HG02884 (cell line): ENCODE results near the gene PTPRM.

Source experiments
- ATAC-seq: cut with Tn5 transposase; IDR thresholded peaks from one replicate; pipeline ENCODE4 v1.9.1; 2021; ENCODE audit warnings: mild to moderate bottlenecking, moderate library complexity; ENCODE audit not compliant: unreplicated experiment

The PTPRM gene

GRCh38 chr18:7663366-7664312 lies 96.5 kb downstream of the PTPRM start:
- ATAC-seq: no peak

- no peak for ATAC-seq
Measured at GRCh38 chr18:7666195-7666776, 99.2 kb downstream of the PTPRM start.

- ATAC-seq: no peak
Measured at GRCh38 chr18:7668392-7668791, 101.3 kb downstream of the PTPRM start.

- no peak for ATAC-seq
Measured at GRCh38 chr18:7669361-7669760, 102.2 kb downstream of the PTPRM start.

GRCh38 chr18:7671105-7671504 lies 104.0 kb downstream of the PTPRM start:
- ATAC-seq: no peak

GRCh38 chr18:7676253-7676873 lies 109.2 kb downstream of the PTPRM start:
- no peak for ATAC-seq

DNA sequence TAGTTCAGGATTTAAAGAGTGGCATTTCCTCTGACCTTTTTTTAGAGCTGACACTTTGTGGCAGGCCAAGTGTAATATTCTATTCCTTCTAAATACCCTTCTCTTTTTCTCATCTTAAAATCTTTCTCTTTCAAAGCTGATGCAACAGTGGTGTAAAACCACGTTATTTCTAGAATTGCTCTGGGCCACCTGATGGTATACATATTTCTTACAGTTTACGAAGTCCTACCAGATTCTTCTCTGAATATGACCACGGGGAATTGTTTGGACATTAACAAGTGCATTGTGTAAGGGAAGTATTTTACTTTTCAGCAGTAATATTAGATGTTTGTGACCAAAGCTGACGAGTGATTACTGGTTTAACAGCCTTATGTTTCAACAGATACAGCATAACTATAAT lies 109.9 kb downstream of the PTPRM start:
- no peak for ATAC-seq

DNA sequence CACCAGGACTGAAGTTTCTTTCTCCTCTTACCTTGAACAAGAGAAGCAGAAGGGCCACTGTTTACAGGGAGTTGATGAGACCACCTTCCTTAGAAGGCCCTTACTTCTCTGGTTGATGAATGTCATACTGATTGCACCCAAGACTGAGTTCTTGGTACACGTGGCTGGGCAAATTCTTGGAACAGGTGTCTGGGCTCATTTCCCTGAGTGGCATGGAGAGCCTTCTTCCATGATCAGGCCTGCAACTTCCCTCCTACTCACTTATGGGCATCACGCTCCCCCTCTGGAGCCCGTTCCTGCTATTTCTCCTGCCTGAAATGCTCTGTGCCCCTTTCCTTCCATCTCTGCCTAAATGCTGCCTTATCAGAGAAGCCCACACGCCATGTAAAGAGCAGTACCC lies 110.3 kb downstream of the PTPRM start:
- no peak for ATAC-seq

- ATAC-seq: no peak
Measured at GRCh38 chr18:7678389-7678788, 111.3 kb downstream of the PTPRM start.

GRCh38 chr18:7678801-7679200 lies 111.7 kb downstream of the PTPRM start:
- ATAC-seq: no peak

DNA sequence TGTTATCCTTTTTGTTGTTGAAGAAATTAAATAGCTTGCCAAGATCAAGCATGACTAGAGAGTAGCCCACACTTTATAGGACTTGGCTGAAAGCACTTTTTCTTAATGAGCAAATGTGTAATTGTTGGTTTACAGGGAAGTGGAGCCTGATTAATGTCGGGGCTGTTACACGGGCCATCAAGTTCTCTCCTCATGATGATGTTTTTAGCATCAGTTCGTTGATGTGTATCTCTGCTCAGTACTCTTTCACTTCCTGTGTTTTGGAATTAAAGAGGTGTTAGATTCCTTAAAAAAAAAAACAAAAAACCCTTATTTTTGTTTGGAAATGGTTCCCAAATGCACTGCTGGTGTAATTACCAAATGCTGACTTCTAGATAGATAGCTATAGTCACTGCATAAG lies 114.2 kb downstream of the PTPRM start:
- ATAC-seq: no peak

- no peak for ATAC-seq
Measured at GRCh38 chr18:7682321-7682720, 115.2 kb downstream of the PTPRM start.

DNA sequence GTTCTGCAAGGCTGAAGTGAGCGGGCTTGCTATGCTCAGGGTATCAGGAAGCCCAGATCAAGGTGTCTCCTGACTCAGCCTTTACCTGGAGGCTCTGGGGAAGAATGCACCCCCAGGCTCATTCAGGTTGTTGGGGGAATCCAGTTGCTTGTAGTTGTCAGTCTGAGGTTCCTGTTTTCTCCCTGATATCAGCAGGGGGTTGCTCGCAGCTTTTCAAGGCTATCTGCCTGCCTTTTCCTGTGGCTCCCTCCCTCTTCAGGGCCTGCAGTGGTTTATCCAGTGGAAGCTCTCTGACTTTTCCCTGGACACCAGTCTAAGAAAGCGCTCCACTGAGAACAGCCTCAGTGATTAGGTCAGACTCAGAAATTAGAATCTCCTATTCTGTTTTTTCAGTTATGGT lies 116.6 kb downstream of the PTPRM start:
- ATAC-seq: no peak

DNA sequence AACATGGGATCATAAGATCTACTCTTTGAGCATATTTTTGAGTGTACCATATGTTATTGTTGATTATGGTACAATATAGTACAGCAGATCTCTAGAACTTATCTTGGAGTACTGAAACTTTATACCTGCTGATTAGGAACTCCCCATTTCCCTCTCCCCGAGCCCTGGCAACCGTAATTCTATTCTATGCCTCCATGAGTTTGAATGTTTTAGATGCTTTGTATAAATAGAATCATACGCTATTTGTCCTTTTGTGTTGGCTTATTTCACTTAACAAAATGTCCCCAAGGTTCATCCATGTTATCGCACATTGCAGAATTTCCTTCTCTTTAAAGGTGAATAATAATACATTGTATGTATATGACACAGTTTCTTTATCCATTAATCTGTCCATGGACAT lies 117.2 kb downstream of the PTPRM start:
- ATAC-seq: no peak

DNA sequence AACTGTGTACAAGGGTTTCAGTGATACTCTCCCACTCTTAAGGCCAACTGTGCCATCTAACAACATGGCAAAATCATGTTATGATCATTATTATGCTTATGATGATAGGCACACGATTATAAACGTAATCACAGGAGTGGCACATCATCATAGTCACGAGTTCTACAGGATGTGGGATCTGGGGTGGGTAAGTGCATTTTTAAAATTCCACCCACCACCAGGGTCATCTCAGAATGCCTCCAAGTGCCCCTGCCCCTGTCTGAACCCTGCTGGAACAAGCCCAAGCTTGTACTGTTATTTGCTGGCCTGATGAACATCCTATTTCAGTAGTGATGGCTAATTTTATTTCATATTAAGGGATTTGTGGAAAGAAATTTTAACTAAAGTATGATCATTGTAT lies 117.8 kb downstream of the PTPRM start:
- ATAC-seq: no peak

DNA sequence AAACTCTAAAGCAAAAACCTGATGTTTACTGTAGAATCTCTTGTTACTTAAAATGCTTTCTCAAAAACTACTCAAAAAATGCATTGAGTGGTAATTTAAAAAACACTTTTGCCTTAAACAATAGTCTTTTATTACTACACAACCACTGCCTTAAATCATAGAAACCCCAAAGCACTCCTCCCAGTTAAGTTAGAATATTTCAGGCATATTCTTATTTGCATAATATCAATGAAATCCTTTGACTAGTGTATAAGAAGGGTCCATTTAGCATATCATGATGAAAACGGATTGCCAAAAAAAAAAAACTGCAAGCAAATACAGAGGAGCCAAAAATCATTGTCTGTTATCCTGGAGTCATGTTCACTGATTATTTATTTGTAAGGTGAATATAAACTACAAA lies 119.2 kb downstream of the PTPRM start:
- no peak for ATAC-seq

- ATAC-seq: no peak
Measured at GRCh38 chr18:7688580-7688979, 121.5 kb downstream of the PTPRM start.

DNA sequence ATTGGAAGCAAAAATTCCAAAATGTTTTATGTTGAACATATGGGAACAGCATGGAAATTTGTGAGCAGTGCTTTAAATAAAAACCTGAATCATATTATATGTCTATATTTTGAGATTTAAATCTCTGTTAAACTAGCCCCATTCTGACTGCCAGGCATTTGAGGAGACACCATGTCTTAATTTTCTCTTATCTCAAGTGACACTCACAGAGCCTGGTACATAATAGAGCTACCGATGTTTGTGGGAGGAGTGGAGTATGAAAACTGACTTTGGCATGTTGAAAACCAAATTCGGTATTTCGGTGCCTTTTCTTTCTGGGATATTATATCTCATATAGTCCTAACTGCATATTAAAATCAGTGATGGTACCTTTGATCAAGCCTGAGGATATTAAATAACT lies 124.1 kb downstream of the PTPRM start:
- no peak for ATAC-seq

GRCh38 chr18:7696780-7697179 lies 129.7 kb downstream of the PTPRM start:
- no peak for ATAC-seq

GRCh38 chr18:7697306-7697705 lies 130.2 kb downstream of the PTPRM start:
- no peak for ATAC-seq

- ATAC-seq: no peak
Measured at GRCh38 chr18:7711495-7711894, 144.4 kb downstream of the PTPRM start.

DNA sequence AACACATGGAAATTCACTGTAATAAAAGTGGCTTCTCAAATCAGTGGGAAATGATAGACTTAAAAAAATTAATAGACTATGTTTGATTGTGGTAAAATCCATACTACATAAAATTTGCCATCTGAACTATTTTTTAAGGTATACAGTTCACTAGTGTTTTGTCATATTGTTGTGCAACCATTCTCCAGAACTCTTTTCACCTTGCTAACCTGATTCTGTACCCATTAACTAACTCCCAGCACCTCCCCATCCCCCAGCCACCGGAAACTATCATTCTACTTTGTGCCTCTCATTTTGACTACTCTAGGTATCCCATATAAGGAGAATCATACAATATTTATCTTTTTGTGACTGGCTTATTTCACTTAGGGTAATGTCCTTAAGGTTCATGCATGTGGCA lies 153.3 kb downstream of the PTPRM start:
- no peak for ATAC-seq
